ENCODE data around the gene SLC29A3.

Gene SLC29A3

DNA sequence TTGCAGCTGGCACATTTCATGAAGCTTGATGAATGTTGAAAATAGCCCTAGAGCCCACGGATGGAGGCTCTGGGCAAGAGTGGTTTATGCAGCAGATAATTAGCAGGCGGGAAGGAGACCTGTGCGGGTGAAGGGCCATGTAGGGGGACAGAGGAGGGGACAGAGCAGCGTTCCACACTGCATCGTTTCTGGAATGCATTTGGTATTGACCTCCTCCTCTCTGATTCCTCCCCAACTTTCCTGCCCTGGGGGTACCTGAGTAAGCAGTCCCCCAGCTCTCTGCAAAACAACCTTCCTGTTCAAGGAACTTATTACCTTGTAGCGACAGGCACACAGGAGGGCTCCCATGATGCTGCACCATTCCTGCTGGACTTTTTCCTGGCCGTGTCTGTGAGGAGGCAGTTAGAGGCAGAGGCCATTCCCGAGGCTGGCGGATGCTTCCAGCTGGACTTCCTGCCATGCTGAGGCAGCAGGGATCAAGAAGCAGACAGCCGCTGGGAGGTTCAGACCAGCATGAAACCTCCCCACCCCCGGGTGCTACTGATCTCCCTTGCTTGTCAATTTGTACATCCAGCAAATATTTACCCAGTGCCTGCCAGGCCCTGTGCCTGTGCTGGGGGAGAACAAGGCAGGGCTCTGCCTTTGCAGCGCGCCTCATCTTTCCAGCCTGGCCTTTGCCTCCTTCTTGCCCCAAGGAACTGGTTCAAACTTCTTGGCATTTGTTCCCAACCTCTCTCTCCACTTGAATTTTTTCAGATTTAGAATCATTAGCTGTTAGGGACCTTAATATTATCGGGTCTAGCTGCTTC, 28.7 kb downstream of the SLC29A3 start:
- no peak for TF ChIP-seq CTCF (conservative IDR thresholded peaks at IDR 0.05; ENCODE audit: low read length)
- no peak for DNase-seq (ENCODE audit: low read depth)
- H3K4me3 ChIP-seq (ENCODE audit: low read length) = no peak overlapping the region

- TF ChIP-seq CTCF (conservative IDR thresholded peaks at IDR 0.05; ENCODE audit: low read length) = no peak
- no peak overlapping the region for H3K4me3 ChIP-seq (ENCODE audit: low read length)
- no peak for DNase-seq (ENCODE audit: low read depth)
Observed at GRCh38 chr10:71348850-71349249, 29.8 kb downstream of the SLC29A3 start.

DNA sequence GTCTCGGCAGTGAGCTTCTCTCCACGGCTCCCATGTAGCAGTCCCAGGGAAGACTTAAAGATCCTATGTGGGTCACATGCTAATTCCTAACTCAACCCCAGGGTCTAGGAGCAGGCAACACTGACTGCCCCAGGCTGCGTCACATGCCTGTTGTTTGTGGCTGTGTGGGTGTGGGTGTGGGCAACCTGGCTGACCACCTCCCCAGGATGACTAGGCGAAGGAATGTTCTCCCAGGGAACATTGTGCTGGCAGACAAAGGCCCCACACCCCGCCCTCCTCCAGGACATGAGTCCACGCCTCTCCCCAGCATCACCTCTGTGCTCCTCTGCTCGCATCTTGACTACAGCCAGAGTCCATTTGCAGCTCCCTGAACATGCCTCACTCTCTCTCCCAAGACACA, 30.3 kb downstream of the SLC29A3 start:
- DNase-seq (ENCODE audit: low read depth) = no peak
- H3K4me3 ChIP-seq (ENCODE audit: low read length) = no peak overlapping the region
- no peak for TF ChIP-seq CTCF (conservative IDR thresholded peaks at IDR 0.05; ENCODE audit: low read length)

DNA sequence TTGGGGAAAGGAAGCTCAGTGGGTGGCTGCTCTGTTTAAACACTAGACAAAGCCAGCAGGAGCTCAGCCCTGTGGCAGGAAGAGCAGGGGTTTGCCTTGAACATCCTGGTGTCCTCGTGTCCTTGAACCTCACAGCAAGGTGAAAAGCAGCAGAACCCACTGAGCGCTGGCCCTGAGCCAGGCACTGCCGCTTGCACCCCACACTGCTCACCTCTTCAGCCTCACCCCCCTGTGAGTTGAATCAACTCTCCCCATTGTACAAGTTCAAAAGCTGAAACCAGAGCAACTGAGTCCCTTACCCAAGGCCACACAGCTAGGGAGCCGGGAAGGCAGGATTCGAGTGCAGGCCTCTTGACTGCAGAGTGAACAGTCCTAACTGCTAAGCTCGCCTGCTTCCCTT, 32.0 kb downstream of the SLC29A3 start:
- H3K4me3 ChIP-seq (ENCODE audit: low read length) = no peak overlapping the region
- no peak for TF ChIP-seq CTCF (conservative IDR thresholded peaks at IDR 0.05; ENCODE audit: low read length)
- no peak for DNase-seq (ENCODE audit: low read depth)

DNA sequence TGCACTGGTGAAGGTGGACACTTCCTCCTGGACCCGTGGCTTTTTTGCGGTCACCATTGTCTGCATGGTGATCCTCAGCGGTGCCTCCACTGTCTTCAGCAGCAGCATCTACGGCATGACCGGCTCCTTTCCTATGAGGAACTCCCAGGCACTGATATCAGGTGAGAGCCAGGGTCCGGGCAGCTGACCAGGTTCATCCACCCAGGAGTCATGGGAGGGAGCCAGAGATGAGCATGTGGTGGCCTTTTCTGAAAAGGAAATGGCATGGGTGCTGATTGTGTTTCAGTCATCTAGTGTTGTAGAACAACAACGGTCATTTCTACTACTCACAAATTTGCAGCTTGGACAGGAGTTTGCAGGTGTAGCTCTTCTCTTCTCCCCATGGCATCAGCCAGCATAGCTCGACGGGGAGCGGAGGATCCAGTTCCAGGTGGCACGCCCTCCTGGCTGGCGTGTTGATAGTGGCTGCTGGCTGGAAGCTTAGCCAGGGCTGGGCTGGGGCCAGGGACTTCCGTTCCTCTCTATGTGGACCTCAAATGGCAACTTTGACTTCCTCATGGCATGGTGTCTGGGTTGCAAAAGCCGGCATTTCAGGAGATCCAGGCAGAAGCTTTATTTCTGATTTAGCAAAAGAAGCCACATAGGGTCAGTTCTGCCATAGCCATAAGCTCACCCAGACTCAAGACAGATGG, 32.7 kb downstream of the SLC29A3 start:
- no peak for DNase-seq (ENCODE audit: low read depth)
- no peak overlapping the region for H3K4me3 ChIP-seq (ENCODE audit: low read length)

GRCh38 chr10:71353639-71354038, 34.6 kb downstream of the SLC29A3 start:
- no peak overlapping the region for H3K4me3 ChIP-seq (ENCODE audit: low read length)
- TF ChIP-seq CTCF (conservative IDR thresholded peaks at IDR 0.05; ENCODE audit: low read length) = no peak
- DNase-seq (ENCODE audit: low read depth) = no peak

More for the DNA sequence above, 32.7 kb downstream of the SLC29A3 start:
- no peak for TF ChIP-seq CTCF (conservative IDR thresholded peaks at IDR 0.05; ENCODE audit: low read length)

DNA sequence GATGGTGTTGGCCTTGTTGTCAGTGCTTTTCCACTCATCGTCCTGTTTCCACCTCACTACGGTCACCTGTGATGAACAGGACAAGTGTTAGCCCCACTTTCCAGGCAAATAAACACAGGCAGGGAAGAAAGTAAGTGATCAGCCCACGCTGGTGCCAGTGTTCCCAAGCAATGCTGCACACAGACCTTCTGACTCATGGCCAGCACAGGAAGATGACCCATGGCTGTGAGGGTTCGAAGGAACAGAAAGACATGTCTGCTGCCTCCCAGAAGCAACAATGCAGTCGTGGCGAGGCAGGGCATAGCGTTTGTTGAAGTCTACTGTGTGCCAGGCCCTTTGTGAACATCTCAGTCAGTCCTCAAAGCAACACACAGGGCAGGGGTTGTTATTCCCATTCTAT, 35.7 kb downstream of the SLC29A3 start:
- DNase-seq (ENCODE audit: low read depth) = no peak
- H3K4me3 ChIP-seq (ENCODE audit: low read length) = no peak overlapping the region
- no peak for TF ChIP-seq CTCF (conservative IDR thresholded peaks at IDR 0.05; ENCODE audit: low read length)
